HEK293T (cell line): ENCODE measurements around the gene ADCY2.

Experiments
- CTCF ChIA-PET: fragments of 350-600 bp; formaldehyde crosslinking; extraction: SDS; loops from one replicate; lab custom pipeline; 2021; ENCODE audit warnings: antibody characterized with exemption, inconsistent platforms; lab: Yijun Ruan, JAX
- POLR2A ChIA-PET: fragments of 350-600 bp; formaldehyde crosslinking; extraction: SDS; loops from one replicate; lab custom pipeline; 2020; ENCODE audit warnings: antibody characterized with exemption, inconsistent platforms; lab: Yijun Ruan, JAX
- DNase-seq: peaks from one replicate; pipeline ENCODE4 v3.0.0; 2012; ENCODE audit warnings: mixed read lengths; ENCODE audit errors: extremely low spot score
- ARNT ChIP-seq: fragments of 450-650 bp; IDR thresholded peaks from 2 replicates; pipeline ENCODE4 v1.6.1; 2017; ENCODE audit warnings: mild to moderate bottlenecking
- BHLHE40 ChIP-seq: fragments of 450-650 bp; IDR thresholded peaks from 2 replicates; pipeline ENCODE4 v1.6.1; 2016; ENCODE audit warnings: mild to moderate bottlenecking, moderate library complexity, borderline replicate concordance
- CTBP1 ChIP-seq: fragments of 450-650 bp; IDR thresholded peaks from 2 replicates; pipeline ENCODE4 v1.6.1; 2016; ENCODE audit warnings: borderline replicate concordance
- ELF4 ChIP-seq: fragments of 450-650 bp; IDR thresholded peaks from 2 replicates; pipeline ENCODE4 v1.6.1; 2017; ENCODE audit warnings: antibody characterized with exemption
- FOXA1 ChIP-seq: fragments of 450-650 bp; IDR thresholded peaks from 2 replicates; pipeline ENCODE4 v1.6.1; 2016; ENCODE audit warnings: mild to moderate bottlenecking
- FOXK2 ChIP-seq: fragments of 450-650 bp; IDR thresholded peaks from 2 replicates; pipeline ENCODE4 v1.6.1; 2016; ENCODE audit warnings: mild to moderate bottlenecking
- FOXM1 ChIP-seq: fragments of 450-650 bp; IDR thresholded peaks from 2 replicates; pipeline ENCODE4 v1.6.1; 2017; ENCODE audit warnings: mild to moderate bottlenecking, borderline replicate concordance
- HDGF ChIP-seq: fragments of 450-650 bp; IDR thresholded peaks from 2 replicates; pipeline ENCODE4 v1.6.1; 2017; ENCODE audit warnings: antibody characterized with exemption, borderline replicate concordance
- L3MBTL2 ChIP-seq: fragments of 450-650 bp; conservative IDR thresholded peaks from 2 replicates; pipeline ENCODE4 v1.6.1; 2016; ENCODE audit warnings: mild to moderate bottlenecking
- LEF1 ChIP-seq: fragments of 450-650 bp; IDR thresholded peaks from 2 replicates; pipeline ENCODE4 v1.6.1; 2017; ENCODE audit warnings: mild to moderate bottlenecking, borderline replicate concordance
- NFRKB ChIP-seq: fragments of 450-650 bp; IDR thresholded peaks from 2 replicates; pipeline ENCODE4 v1.6.1; 2016; ENCODE audit warnings: mild to moderate bottlenecking, moderate library complexity
- SP1 ChIP-seq: fragments of 450-650 bp; IDR thresholded peaks from 2 replicates; pipeline ENCODE4 v1.6.1; 2017
- SUZ12 ChIP-seq: fragments of 450-650 bp; IDR thresholded peaks from 2 replicates; pipeline ENCODE4 v1.6.1; 2016; ENCODE audit warnings: mild to moderate bottlenecking
- TARDBP ChIP-seq: fragments of 450-650 bp; IDR thresholded peaks from 2 replicates; pipeline ENCODE4 v1.6.1; 2016
- ZNF384 ChIP-seq: fragments of 450-650 bp; IDR thresholded peaks from 2 replicates; pipeline ENCODE4 v1.6.1; 2016
- TF ChIP-seq, protein P1 (sequence below): fragments of 450-650 bp; IDR thresholded peaks from 2 replicates; pipeline ENCODE4 v1.6.1; 2016

ADCY2 gene

DNA sequence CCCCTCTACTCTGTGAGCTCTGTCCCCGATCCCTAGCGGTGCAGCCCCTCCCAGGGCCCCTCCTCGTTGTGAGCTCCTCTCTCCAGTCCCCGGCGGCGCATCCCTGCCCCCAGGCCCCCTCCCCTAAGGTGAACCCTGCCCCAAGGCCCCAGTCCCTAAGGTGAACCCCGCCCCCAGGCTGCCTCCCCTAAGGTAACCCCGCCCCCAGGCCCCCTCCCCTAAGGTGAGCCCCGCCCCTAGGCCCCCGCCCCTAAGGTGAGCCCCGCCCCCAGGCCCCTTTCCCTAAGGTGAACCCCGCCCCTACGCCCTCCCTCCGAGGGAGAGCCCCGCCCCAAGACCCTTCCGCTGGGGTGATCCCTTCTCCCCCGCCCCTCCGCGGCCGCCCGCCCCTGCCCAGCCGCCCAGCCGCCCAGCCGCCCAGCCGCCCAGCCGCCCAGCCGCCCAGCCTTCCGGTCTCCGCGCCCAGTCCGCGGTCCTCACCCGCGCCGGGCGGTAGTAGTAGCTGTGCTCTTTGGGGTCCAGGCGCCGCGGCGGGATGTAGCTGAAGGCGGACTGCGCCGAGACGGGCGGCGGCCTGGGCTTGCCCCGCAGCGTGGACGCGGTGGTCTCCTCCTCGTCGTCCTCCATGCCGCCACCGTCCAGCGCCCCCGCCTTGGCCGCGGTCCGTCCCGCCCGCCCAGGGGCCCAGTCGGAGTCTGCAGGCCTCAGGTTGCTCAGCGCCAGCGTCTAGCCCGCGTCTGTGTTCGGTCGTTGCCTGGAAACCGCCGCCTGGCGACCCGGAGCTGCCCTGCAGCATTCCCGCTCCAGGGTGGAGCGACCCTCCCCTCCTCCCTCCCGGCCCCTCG lies 454.7 kb downstream of the ADCY2 start, which contains the start of gene CFAP90:
Gene CFAP90, minus strand, starts transcription at position 739 of the 845 bp plus-strand sequence. Its CDS starts 112 bp downstream, at position 627.
- CTCF ChIA-PET, result no interaction called here
- no peak for TF ChIP-seq BHLHE40
- TF ChIP-seq FOXK2, result no peak
- TF ChIP-seq LEF1, result no peak
- no peak for TF ChIP-seq ARNT
- TF ChIP-seq FOXA1, result no peak
- POLR2A ChIA-PET, result interaction anchor here (1.2 kb wide), 1 partner anchor 18 kb away, joined by 5 read pairs; the partner anchor contains the start of genes FASTKD3 and MTRR
- DNase-seq, result peak; percentile 67

DNA sequence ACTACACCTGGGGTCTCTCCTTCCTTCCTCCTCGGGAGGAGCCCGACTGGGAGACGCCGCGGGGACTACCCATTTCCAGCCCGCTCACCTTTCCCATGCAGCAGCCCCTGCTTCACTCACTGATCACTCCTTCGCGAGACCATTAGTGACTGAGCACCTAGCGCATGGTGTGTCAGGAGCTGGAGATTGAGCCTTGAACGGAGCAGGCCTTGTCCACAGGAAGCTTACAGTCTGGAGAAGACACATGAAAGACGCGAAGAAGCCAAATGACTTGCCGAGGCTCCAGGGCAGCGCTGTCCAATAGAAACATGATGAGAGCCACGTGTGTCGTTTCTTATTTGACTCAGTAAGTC lies 455.3 kb downstream of the ADCY2 start:
- TF ChIP-seq ELF4 (no peak), CTBP1 (no peak), FOXK2 (no peak)
- CTCF ChIA-PET, result no interaction called here
- no peak for DNase-seq
- POLR2A ChIA-PET, result interaction anchor here (1.2 kb wide), 1 partner anchor 17 kb away, joined by 5 read pairs; the partner anchor contains the start of genes FASTKD3 and MTRR

DNA sequence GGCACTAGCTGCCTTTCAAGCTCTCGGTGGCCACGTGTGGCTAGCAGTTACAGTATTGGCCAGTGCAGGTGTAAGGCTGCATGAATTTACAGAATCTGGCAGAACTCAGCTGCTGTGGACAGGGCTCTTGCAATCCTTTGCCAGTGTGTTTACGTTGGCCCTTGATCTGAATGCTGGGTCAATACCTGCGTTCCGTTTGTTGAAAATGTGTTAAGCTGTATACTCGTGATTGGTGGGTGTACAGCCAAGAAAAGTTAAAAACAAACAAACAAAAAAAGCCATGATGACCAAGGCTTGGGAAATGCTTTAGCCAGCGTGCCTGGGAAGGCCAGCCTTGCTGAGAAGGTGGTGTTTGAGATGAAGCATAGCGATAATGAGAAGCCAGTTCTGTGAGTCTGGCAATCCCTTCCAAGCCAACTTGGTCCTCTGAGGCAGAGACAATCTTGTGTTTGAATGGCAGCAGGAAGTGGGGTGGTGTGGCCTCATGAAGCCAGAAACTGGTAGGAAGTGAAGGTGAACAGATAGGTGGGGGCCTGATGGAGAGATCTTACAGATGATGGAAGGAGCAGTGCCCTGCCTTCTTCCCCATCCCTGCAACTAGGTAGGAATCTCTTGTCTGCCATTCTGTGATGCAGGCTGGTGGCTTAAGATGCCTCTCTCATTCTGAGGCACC lies 455.8 kb downstream of the ADCY2 start:
- TF ChIP-seq LEF1 (no peak), SP1 (no peak), HDGF (no peak), BHLHE40 (no peak), ZNF384 (no peak), FOXM1 (no peak), L3MBTL2 (no peak), FOXA1 (no peak), TARDBP (no peak)
- TF ChIP-seq, protein P1, sequence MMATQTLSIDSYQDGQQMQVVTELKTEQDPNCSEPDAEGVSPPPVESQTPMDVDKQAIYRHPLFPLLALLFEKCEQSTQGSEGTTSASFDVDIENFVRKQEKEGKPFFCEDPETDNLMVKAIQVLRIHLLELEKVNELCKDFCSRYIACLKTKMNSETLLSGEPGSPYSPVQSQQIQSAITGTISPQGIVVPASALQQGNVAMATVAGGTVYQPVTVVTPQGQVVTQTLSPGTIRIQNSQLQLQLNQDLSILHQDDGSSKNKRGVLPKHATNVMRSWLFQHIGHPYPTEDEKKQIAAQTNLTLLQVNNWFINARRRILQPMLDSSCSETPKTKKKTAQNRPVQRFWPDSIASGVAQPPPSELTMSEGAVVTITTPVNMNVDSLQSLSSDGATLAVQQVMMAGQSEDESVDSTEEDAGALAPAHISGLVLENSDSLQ, result no peak
- DNase-seq, result no peak
- ChIA-PET POLR2A (no interaction called here), CTCF (no interaction called here)

DNA sequence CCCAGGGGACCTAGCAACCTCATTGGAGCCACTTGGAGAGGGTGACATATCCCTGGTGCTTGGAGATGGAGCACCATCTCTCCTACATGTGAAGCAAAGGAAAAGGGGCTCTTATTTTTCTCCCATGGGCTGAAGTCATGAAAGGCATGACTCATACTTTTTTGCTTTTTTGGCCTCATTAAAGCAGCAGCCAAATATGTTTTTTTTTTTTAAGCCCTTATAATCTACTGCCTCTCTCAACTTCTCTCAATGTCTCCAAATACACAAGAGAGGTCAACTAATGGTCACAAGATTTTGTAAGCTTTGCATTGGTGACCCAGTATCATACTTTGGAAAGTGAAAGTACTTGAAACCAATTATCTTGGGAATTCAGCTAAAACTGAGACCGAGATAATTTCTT lies 456.6 kb downstream of the ADCY2 start:
- no peak for DNase-seq
- TF ChIP-seq FOXA1, result no peak
- TF ChIP-seq TARDBP, result no peak
- no peak for TF ChIP-seq SP1
- TF ChIP-seq FOXM1, result no peak
- no peak for TF ChIP-seq LEF1
- TF ChIP-seq FOXK2, result no peak
- no peak for TF ChIP-seq ARNT
- no peak for TF ChIP-seq ELF4
- TF ChIP-seq CTBP1, result no peak
- TF ChIP-seq, protein P1, result no peak
- TF ChIP-seq BHLHE40, result no peak
- TF ChIP-seq L3MBTL2, result no peak
- ChIA-PET POLR2A (no interaction called here), CTCF (no interaction called here)

DNA sequence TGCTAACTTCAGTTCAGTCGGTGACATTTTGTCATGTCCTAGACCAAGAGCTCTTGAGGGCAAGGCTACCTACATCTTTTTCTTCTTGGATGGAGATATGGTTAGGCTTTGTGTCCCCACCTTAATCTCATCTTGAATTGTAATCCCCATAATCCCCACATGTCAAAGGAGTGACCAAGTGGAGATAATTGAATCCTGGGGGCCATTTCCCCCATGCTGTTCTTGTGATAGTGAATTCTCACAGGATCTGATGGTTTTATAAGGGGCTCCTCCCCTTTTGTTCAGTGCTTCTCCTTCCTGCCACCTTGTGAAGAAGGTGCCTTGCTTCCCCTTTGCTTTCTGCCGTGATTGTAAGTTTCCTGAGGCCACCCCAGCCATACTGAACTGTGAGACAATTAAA lies 457.1 kb downstream of the ADCY2 start:
- ChIA-PET POLR2A (no interaction called here), CTCF (interaction anchor here (0.6 kb wide), 1 partner anchor 34 kb away, joined by 3 read pairs; no protein-coding TSS in a partner anchor)
- no peak for DNase-seq
- TF ChIP-seq FOXK2 (no peak), ARNT (no peak), FOXA1 (no peak), HDGF (no peak)

DNA sequence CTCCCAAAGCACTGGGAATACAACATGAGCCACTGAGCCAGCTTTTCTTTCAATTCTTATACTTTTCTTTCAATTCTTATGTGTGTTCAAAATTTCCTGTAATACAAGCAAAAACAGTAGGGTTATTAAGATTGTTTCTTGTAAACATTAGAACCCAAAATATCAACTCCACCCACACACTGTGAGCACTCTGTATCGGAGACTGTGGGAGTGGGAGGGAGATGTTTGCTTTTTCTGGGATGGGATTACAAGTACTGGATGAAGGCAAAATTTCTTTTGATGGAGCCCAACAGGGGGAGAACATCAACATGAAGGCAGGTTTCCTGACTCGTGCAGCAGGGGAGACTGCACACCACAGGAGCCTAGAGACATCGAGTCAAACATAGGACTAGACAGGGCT lies 459.7 kb downstream of the ADCY2 start:
- TF ChIP-seq L3MBTL2 (no peak), CTBP1 (no peak), NFRKB (no peak), ARNT (no peak), ELF4 (no peak), SUZ12 (no peak)
- TF ChIP-seq, protein P1, result no peak
- ChIA-PET POLR2A (interaction anchor here (3.0 kb wide), 1 partner anchor 13 kb away, joined by 8 read pairs; the partner anchor contains the start of genes FASTKD3 and MTRR), CTCF (interaction anchor here (1.5 to 2.1 kb wide), 3 partner anchors 9 to 100 kb away, joined by 5 to 8 read pairs (median 6); no protein-coding TSS in a partner anchor)

More for the DNA sequence above, 459.7 kb downstream of the ADCY2 start:
- no peak for DNase-seq
